Non-pigmented ciliary epithelial cell (primary cell): ENCODE measurements around the gene CETP.

Experiments
- DNase-seq: peaks from one replicate; pipeline ENCODE4 v3.0.0-alpha.2; 2010; ENCODE audit warnings: low read depth

The CETP gene

GRCh38 chr16:57020651-57021050, 58.9 kb downstream of the CETP start:
- DNase-seq: no peak

- DNase-seq: no peak
These were observed 60.0 kb downstream of the CETP start for GRCh38 chr16:57021757-57022156.

- DNase-seq: no peak
These were observed 60.7 kb downstream of the CETP start for GRCh38 chr16:57022445-57022844.

GRCh38 chr16:57023541-57024249, 61.9 kb downstream of the CETP start:
- no peak for DNase-seq

GRCh38 chr16:57024894-57025680, 63.3 kb downstream of the CETP start:
- no peak for DNase-seq

- DNase-seq: no peak
These were observed 64.4 kb downstream of the CETP start for GRCh38 chr16:57025941-57026777.

GRCh38 chr16:57026778-57027062, 65.0 kb downstream of the CETP start:
- no peak for DNase-seq

GRCh38 chr16:57027067-57027466, 65.3 kb downstream of the CETP start:
- no peak for DNase-seq

GRCh38 chr16:57028086-57028485, 66.3 kb downstream of the CETP start:
- DNase-seq: no peak

- peak; percentile 52 for DNase-seq
These were observed 67.7 kb downstream of the CETP start for GRCh38 chr16:57029161-57030160.

GRCh38 chr16:57030346-57030902, 68.7 kb downstream of the CETP start:
- no peak for DNase-seq

GRCh38 chr16:57031156-57031555, 69.4 kb downstream of the CETP start:
- DNase-seq: no peak

- no peak for DNase-seq
These were observed 70.6 kb downstream of the CETP start for GRCh38 chr16:57032346-57032745.

- DNase-seq: no peak
These were observed 71.2 kb downstream of the CETP start for GRCh38 chr16:57032931-57033330.
